Keratinocyte (primary cell): ENCODE results near the gene KDM2A.

Source experiments
- EZH2 ChIP-seq: IDR thresholded peaks from one replicate; pipeline ENCODE4 v1.6.1; 2012; ENCODE audit warnings: inconsistent platforms, mild to moderate bottlenecking, low read length, moderate library complexity
- TF ChIP-seq, protein P1 (sequence below), 3 experiments: IDR thresholded peaks in 1 of 3; conservative IDR thresholded peaks in 1 of 3; optimal IDR thresholded peaks in 1 of 3; 2 replicates in 2 of 3; 3 replicates in 1 of 3; pipeline versions ENCODE3 to v1.5.1; 2011; ENCODE audit warnings: low read length in 3 of 3, mild to moderate bottlenecking in 3 of 3, moderate library complexity in 2 of 3, control low read depth in 1 of 3, inconsistent platforms in 1 of 3; ENCODE audit not compliant: insufficient read depth in 2 of 3; ENCODE audit errors: extremely low read depth in 1 of 3

DNA sequence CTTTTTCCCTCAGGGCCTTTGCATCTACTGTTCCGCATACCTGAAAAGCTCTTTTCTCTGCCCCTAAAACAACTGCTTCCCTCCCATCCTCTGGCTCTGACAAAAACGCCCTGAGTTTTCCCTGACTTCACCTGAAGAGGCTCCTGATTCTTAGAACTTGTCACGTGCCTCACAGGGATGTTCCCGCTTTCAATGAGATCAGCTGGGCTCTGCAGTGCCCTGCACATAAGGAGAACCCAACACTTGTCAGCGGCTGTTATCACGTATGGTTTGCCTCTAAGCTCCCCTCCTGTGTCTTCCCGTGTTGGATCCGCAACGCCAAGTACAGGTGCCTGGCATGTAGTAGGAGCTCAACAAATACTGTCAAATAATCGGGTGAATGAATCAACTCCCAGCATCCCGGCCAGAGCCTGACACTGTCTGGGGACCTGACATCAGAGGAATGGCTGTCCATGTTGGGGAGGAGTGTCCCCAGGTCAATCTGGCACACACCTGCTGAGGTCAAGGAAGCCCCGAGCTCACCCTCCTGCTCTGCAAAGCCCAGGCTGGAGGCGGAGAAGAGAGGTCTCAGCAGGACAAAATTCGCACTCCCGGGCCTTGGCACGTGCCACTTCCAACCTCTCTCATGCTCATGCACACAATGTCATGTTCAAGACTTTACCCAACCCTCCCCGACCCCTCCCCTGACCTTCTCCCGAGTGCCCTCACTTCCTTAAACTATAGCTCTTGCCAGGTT is 143.1 kb downstream of the KDM2A start:
- TF ChIP-seq, protein P1, sequence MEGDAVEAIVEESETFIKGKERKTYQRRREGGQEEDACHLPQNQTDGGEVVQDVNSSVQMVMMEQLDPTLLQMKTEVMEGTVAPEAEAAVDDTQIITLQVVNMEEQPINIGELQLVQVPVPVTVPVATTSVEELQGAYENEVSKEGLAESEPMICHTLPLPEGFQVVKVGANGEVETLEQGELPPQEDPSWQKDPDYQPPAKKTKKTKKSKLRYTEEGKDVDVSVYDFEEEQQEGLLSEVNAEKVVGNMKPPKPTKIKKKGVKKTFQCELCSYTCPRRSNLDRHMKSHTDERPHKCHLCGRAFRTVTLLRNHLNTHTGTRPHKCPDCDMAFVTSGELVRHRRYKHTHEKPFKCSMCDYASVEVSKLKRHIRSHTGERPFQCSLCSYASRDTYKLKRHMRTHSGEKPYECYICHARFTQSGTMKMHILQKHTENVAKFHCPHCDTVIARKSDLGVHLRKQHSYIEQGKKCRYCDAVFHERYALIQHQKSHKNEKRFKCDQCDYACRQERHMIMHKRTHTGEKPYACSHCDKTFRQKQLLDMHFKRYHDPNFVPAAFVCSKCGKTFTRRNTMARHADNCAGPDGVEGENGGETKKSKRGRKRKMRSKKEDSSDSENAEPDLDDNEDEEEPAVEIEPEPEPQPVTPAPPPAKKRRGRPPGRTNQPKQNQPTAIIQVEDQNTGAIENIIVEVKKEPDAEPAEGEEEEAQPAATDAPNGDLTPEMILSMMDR (optimal IDR thresholded peaks at IDR 0.05 in 1 of 3, IDR thresholded peaks at IDR 0.05 in 1 of 3, conservative IDR thresholded peaks at IDR 0.05 in 1 of 3; ENCODE audit: extremely low read depth in 1 of 3, insufficient read depth in 2 of 3, low read length in 3 of 3), result no peak
- no peak for TF ChIP-seq EZH2
